ENCODE results near the gene SART1.
"Not testable (repeated sequence)": the region's sequence is repeated elsewhere in the genome, so short reads cannot be mapped to it uniquely, and the experiment has no call there.

DNA sequence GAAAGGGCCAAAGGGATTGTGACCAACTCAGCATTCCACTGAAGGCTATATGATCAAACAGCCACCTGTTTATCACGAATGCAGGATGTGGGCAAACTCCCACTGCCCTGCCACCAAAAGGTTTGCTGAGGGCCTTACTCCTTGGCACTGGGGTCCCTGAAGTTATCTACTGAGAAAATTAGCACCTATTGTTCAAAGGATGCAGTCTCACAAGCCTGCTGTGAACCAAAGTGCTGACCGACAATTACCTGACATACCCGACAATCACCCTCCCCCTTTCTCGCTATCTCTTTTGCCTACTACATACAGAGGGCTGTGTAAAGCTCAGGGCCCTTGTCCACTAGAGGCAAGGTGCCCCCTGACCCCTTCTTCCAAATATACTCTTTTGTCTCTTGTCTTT, 48.5 kb downstream of the SART1 start:
- TF ChIP-seq EZH2 (IDR thresholded peaks at IDR 0.05; ENCODE audit: low read length); CTCF (optimal IDR thresholded peaks at IDR 0.05 in 1 of 3, IDR thresholded peaks at IDR 0.05 in 1 of 3, conservative IDR thresholded peaks at IDR 0.05 in 1 of 3; ENCODE audit: extremely low read depth in 1 of 3, insufficient read depth in 2 of 3, low read length in 3 of 3): not testable (repeated sequence)
